A673 (cell line): ENCODE results near the gene RPS8. TPM values are rescaled to one million over a fixed set of nuclear protein-coding genes. Genes with fewer than 3 reads are reported as not detected.
"Not testable (repeated sequence)": the region's sequence is repeated elsewhere in the genome, so short reads cannot be mapped to it uniquely, and the experiment has no call there.

Experiments
- BruUV-seq: library from RNA; stranded (reverse); fragments of 400-500 nt; replicated peaks from 2 replicates; lab custom pipeline; 2021; lab: Mats Ljungman, UMichigan
- CTCF ChIA-PET: fragments of 300-600 bp; sonication (Branson Sonifier 250); formaldehyde crosslinking; loops from one replicate; lab custom pipeline; 2022; ENCODE audit warnings: antibody characterized with exemption; lab: Charles Lee
- POLR2A ChIA-PET: fragments of 300-600 bp; sonication (Branson Sonifier 250); formaldehyde crosslinking; loops from one replicate; lab custom pipeline; 2022; ENCODE audit warnings: antibody characterized with exemption; ENCODE audit not compliant: low non-redundant PET; lab: Charles Lee
- DNase-seq: peaks from one replicate; pipeline ENCODE4 v3.0.0-alpha.2; 2015; ENCODE audit warnings: low spot score
- H3K27ac ChIP-seq: fragments of 200-600 bp; sonication (generic); 2 replicates; pipeline ENCODE4 v1.5.1; 2016; ENCODE audit warnings: mixed run types, low read depth, mild to moderate bottlenecking, mixed read lengths, antibody characterized with exemption, low read length; ENCODE audit not compliant: poor library complexity, severe bottlenecking
- H3K27me3 ChIP-seq: fragments of 200-600 bp; sonication (generic); replicated peaks from 2 replicates; pipeline ENCODE4 v1.6.1; 2017; ENCODE audit warnings: mixed run types, low read depth, mild to moderate bottlenecking, mixed read lengths, antibody characterized with exemption, low read length; ENCODE audit not compliant: insufficient read depth, poor library complexity
- H3K36me3 ChIP-seq: fragments of 200-600 bp; sonication (generic); 2 replicates; pipeline ENCODE4 v1.6.1; 2016; ENCODE audit warnings: mixed run types, mild to moderate bottlenecking, mixed read lengths, antibody characterized with exemption, low read length; ENCODE audit not compliant: insufficient read depth, poor library complexity, severe bottlenecking
- H3K4me1 ChIP-seq: fragments of 200-600 bp; sonication (generic); 2 replicates; pipeline ENCODE4 v1.6.1; 2017; ENCODE audit warnings: mixed run types, mild to moderate bottlenecking, mixed read lengths, antibody characterized with exemption, low read length; ENCODE audit not compliant: insufficient read depth, poor library complexity, severe bottlenecking
- H3K4me3 ChIP-seq: fragments of 200-600 bp; sonication (generic); 2 replicates; pipeline ENCODE4 v1.5.1; 2016; ENCODE audit warnings: low read depth, mixed run types, mild to moderate bottlenecking, mixed read lengths, low read length; ENCODE audit not compliant: poor library complexity, severe bottlenecking
- H3K9me3 ChIP-seq: fragments of 200-600 bp; sonication (generic); 2 replicates; pipeline ENCODE4 v1.6.1; 2016; ENCODE audit warnings: mixed run types, low read depth, mild to moderate bottlenecking, mixed read lengths, antibody characterized with exemption, low read length; ENCODE audit not compliant: poor library complexity, severe bottlenecking
- CTCF ChIP-seq: fragments of 300-800, 200-600 bp; sonication (generic); conservative IDR thresholded peaks from 2 replicates; pipeline ENCODE4 v1.5.1; 2017; ENCODE audit warnings: low read depth, mild to moderate bottlenecking, antibody characterized with exemption, low read length, moderate library complexity, mixed read lengths
- EZH2 ChIP-seq: fragments of 200-600 bp; sonication (generic); IDR thresholded peaks from 2 replicates; pipeline ENCODE4 v1.6.1; 2017; ENCODE audit warnings: borderline replicate concordance, low read depth, mild to moderate bottlenecking, mixed read lengths, antibody characterized with exemption, low read length; ENCODE audit not compliant: poor library complexity, severe bottlenecking
- intact Hi-C: fragments of 100-400 bp; cut with micrococcal nuclease; formaldehyde crosslinking; loops from one replicate; pipeline ENCODE4 v1.10.0; 2022; ENCODE audit not compliant: unreplicated experiment
- total RNA-seq: library from RNA; stranded (reverse); gene quantifications from 2 replicates; pipeline ENCODE4 v1.2.3, GENCODE V29; 2021

RPS8 gene
- total RNA-seq, 1 experiment from 2014 or later, result 1,734 TPM

GRCh38 chr1:44760876-44761275, 14.5 kb upstream of the RPS8 start:
- H3K27me3 ChIP-seq, result no peaks in the 10 kb centered on the region
- H3K36me3 ChIP-seq, result peaks cover 98% of the 10 kb centered on the region
- ChIA-PET CTCF (no interaction called here), POLR2A (no interaction called here)
- DNase-seq, result no peak
- no peaks in the 10 kb centered on the region for H3K4me1 ChIP-seq
- H3K9me3 ChIP-seq, result no peaks in the 10 kb centered on the region
- TF ChIP-seq EZH2 (no peak), CTCF (no peak)
- no TSS peak for BruUV-seq
- intact Hi-C loops, result no loop called here
- no peak overlapping the region for H3K4me3 ChIP-seq
- no peak overlapping the region for H3K27ac ChIP-seq

- H3K4me1 ChIP-seq, H3K4me3 ChIP-seq, intact Hi-C loops, H3K9me3 ChIP-seq, H3K27ac ChIP-seq, DNase-seq, BruUV-seq, H3K27me3 ChIP-seq, CTCF ChIA-PET: not testable (repeated sequence)
- POLR2A ChIA-PET, result interaction anchor here (0.6 to 0.8 kb wide), 2 partner anchors 9 to 1417 kb away, joined by 3 to 12 read pairs; partner anchors contain the start of gene RPS8
- peaks cover 64% of the 10 kb centered on the region for H3K36me3 ChIP-seq
Observed at GRCh38 chr1:44766421-44766820, 8.9 kb upstream of the RPS8 start.

GRCh38 chr1:44775930-44776729, 790 bp downstream of the RPS8 start:
- Histone ChIP-seq H3K4me1 (peaks cover 7% of the 10 kb centered on the region), H3K36me3 (peaks cover 54% of the 10 kb centered on the region), H3K27me3 (no peaks in the 10 kb centered on the region), H3K27ac (peak overlapping the region; percentile 94), H3K9me3 (no peaks in the 10 kb centered on the region), H3K4me3 (peak overlapping the region; percentile 90)
- BruUV-seq, result TSS peak; percentile 47
- no peak for DNase-seq
- intact Hi-C loops, result loop anchor here (2.0 to 5.0 kb wide), 2 partner anchors 34 to 61 kb away; no protein-coding TSS in a partner anchor
- CTCF ChIA-PET, result no interaction called here
- TF ChIP-seq EZH2 (no peak), CTCF (no peak)
- POLR2A ChIA-PET, result interaction anchor here (1.0 kb wide), 1 partner anchor 46 kb away, joined by 3 read pairs; no protein-coding TSS in a partner anchor

GRCh38 chr1:44776730-44777068, 1.4 kb downstream of the RPS8 start:
- H3K36me3 ChIP-seq, result peaks cover 60% of the 10 kb centered on the region
- ChIA-PET CTCF (no interaction called here), POLR2A (no interaction called here)
- no TSS peak for BruUV-seq
- intact Hi-C loops, result loop anchor here (2.0 to 5.0 kb wide), 2 partner anchors 34 to 62 kb away; no protein-coding TSS in a partner anchor
- TF ChIP-seq EZH2, result no peak
- no peak for TF ChIP-seq CTCF
- DNase-seq, result no peak
- H3K27ac ChIP-seq, result peak overlapping the region; percentile 94
- no peaks in the 10 kb centered on the region for H3K27me3 ChIP-seq
- peaks cover 7% of the 10 kb centered on the region for H3K4me1 ChIP-seq
- H3K9me3 ChIP-seq, result no peaks in the 10 kb centered on the region
- H3K4me3 ChIP-seq, result peak overlapping the region; percentile 90
